Lower leg skin (tissue), 4 donors: ENCODE results near the gene SLC39A11. TPM values are rescaled to one million over a fixed set of nuclear protein-coding genes. Genes with fewer than 3 reads are reported as not detected.

ENCODE experiments used
- DNase-seq, 2 donors: peaks; one replicate each; pipeline ENCODE4 v3.0.0-alpha.2; 2019; ENCODE audit warnings: low spot score in 2 of 2
- H3K4me3 ChIP-seq: fragments of 200-600 bp; sonication (generic); 2 replicates; pipeline ENCODE4 v1.5.1; 2017; ENCODE audit warnings: mild to moderate bottlenecking, low read depth; ENCODE audit not compliant: poor library complexity, severe bottlenecking
- CTCF ChIP-seq, 3 donors: fragments of 450-650 bp; IDR thresholded peaks; one replicate each; pipeline ENCODE4 v1.5.1; 2016; ENCODE audit warnings: antibody characterized with exemption in 3 of 3, mild to moderate bottlenecking in 3 of 3, moderate library complexity in 2 of 3
- POLR2A ChIP-seq, 2 donors: fragments of 450-650 bp; IDR thresholded peaks; one replicate each; pipeline ENCODE4 v1.6.1; 2016 to 2017; ENCODE audit warnings: antibody characterized with exemption in 2 of 2, mild to moderate bottlenecking in 1 of 2, moderate library complexity in 1 of 2
- WGBS, 2 donors: methylation state at CpG; one replicate each; pipeline ENCODE4 v1.1.5; 2018; 5-methylcytosine and 5-hydroxymethylcytosine counted together
- intact Hi-C: fragments of 100-400 bp; cut with DNase I; formaldehyde crosslinking; loops from one replicate; pipeline ENCODE4 v1.15.0; 2023; ENCODE audit warnings: low total_unique reads
- total RNA-seq, 4 donors: library from RNA; depleted of rRNA; stranded (reverse); fragments of >200 nt; gene quantifications; one replicate each; pipeline ENCODE4 v1.1.0, GENCODE V29; 2016

SLC39A11 gene
- total RNA-seq, 4 donors from 2014 or later: 41.6 to 59.0 (median 47.1) TPM

GRCh38 chr17:72614476-72614870 is 478.0 kb downstream of the SLC39A11 start:
- no peak overlapping the region for H3K4me3 ChIP-seq
- no peak for TF ChIP-seq POLR2A (IDR thresholded peaks at IDR 0.05)
- TF ChIP-seq CTCF (IDR thresholded peaks at IDR 0.05): no peak
- intact Hi-C loops: no loop called here
- DNase-seq: no peak
- WGBS, 2 donors: 42 to 53% methylated on average over 4 of the region's 4 CpGs

GRCh38 chr17:72613806-72614292 is 478.6 kb downstream of the SLC39A11 start:
- no peak for TF ChIP-seq CTCF (IDR thresholded peaks at IDR 0.05)
- TF ChIP-seq POLR2A (IDR thresholded peaks at IDR 0.05): no peak
- no peak for DNase-seq
- intact Hi-C loops: no loop called here
- H3K4me3 ChIP-seq: no peak overlapping the region
- 61 to 73% methylated on average over 3 of the region's 3 CpGs for WGBS, 2 donors

- whole genome bisulfite sequencing, 2 donors: 78 to 88% methylated on average over 7 of the region's 7 CpGs
- no peak for DNase-seq
These were observed 479.1 kb downstream of the SLC39A11 start for GRCh38 chr17:72613396-72613795.

GRCh38 chr17:72611172-72611571 is 481.3 kb downstream of the SLC39A11 start:
- no peak overlapping the region for H3K4me3 ChIP-seq
- WGBS, 2 donors: 80 to 91% methylated on average over 9 of the region's 9 CpGs
- TF ChIP-seq CTCF (IDR thresholded peaks at IDR 0.05) (no peak), POLR2A (IDR thresholded peaks at IDR 0.05) (no peak)
- DNase-seq: no peak
- intact Hi-C loops: no loop called here

More at GRCh38 chr17:72613396-72613795, 479.1 kb downstream of the SLC39A11 start:
- TF ChIP-seq CTCF (IDR thresholded peaks at IDR 0.05): no peak
- TF ChIP-seq POLR2A (IDR thresholded peaks at IDR 0.05): no peak
- H3K4me3 ChIP-seq: no peak overlapping the region
- intact Hi-C loops: no loop called here

GRCh38 chr17:72609501-72609900 is 483.0 kb downstream of the SLC39A11 start:
- TF ChIP-seq CTCF (IDR thresholded peaks at IDR 0.05) (no peak), POLR2A (IDR thresholded peaks at IDR 0.05) (no peak)
- H3K4me3 ChIP-seq: no peak overlapping the region
- 37 to 46% methylated on average over 2 of the region's 2 CpGs for WGBS, 2 donors
- no peak for DNase-seq
- intact Hi-C loops: no loop called here

GRCh38 chr17:72608436-72608835 is 484.1 kb downstream of the SLC39A11 start:
- WGBS, 2 donors: 88 to 89% methylated on average over 2 of the region's 2 CpGs
- intact Hi-C loops: no loop called here
- TF ChIP-seq CTCF (IDR thresholded peaks at IDR 0.05) (no peak), POLR2A (IDR thresholded peaks at IDR 0.05) (no peak)
- H3K4me3 ChIP-seq: no peak overlapping the region
- no peak for DNase-seq
